Tibial artery (tissue), 4 donors: Measurements from ENCODE around the gene CERK.

Source experiments
- DNase-seq, 2 donors: peaks; one replicate each; pipeline ENCODE4 v3.0.0-alpha.2; 2019
- H3K27ac ChIP-seq, 2 donors: fragments of 200-600 bp; sonication (generic) in 1 of 2; 1 replicate in 1 of 2; 2 replicates in 1 of 2; pipeline ENCODE4 v1.5.1; 2018 to 2019; ENCODE audit warnings: mild to moderate bottlenecking in 1 of 2
- H3K27me3 ChIP-seq, 2 donors: fragments of 200-600 bp; sonication (generic) in 1 of 2; one replicate each; pipeline versions ENCODE4 v1.5.1 to v1.6.0; 2016 to 2019
- H3K36me3 ChIP-seq, 3 donors: fragments of 200-600 bp; sonication (generic) in 2 of 3; one replicate each; pipeline ENCODE4 v1.5.1; 2016 to 2019; ENCODE audit warnings: mild to moderate bottlenecking in 2 of 3
- H3K4me1 ChIP-seq, 4 donors: fragments of 200-600 bp; sonication (generic) in 2 of 4; 1 replicate in 3 of 4; 2 replicates in 1 of 4; pipeline ENCODE4 v1.5.1; 2016 to 2019
- H3K4me3 ChIP-seq, 2 donors: fragments of 200-600 bp; sonication (generic) in 1 of 2; 1 replicate in 1 of 2; 2 replicates in 1 of 2; pipeline ENCODE4 v1.5.1; 2018 to 2019; ENCODE audit warnings: mild to moderate bottlenecking in 2 of 2
- H3K9me3 ChIP-seq, 3 donors: fragments of 200-600 bp; sonication (generic) in 1 of 3; one replicate each; pipeline ENCODE4 v1.5.1; 2016 to 2019
- CTCF ChIP-seq, 2 experiments: fragments of 200-600 bp in 1 of 2; fragments of 450-650 bp in 1 of 2; IDR thresholded peaks; one replicate each; pipeline ENCODE4 v1.5.1; 2017 to 2019; ENCODE audit warnings: antibody characterized with exemption in 2 of 2, mild to moderate bottlenecking in 1 of 2, moderate library complexity in 1 of 2
- intact Hi-C: fragments of 100-400 bp; cut with DNase I; formaldehyde crosslinking; loops from one replicate; pipeline ENCODE4 v1.15.0; 2023; ENCODE audit warnings: low total_unique reads

Gene CERK

GRCh38 chr22:46714550-46714949, 23.5 kb downstream of the CERK start:
- H3K4me1 ChIP-seq = peaks cover 0 to 12% (median 2%) of the 10 kb centered on the region in 4 donors
- DNase-seq = no peak
- peaks cover 33 to 67% (median 59%) of the 10 kb centered on the region in 3 donors for H3K36me3 ChIP-seq
- TF ChIP-seq CTCF (IDR thresholded peaks at IDR 0.05) = no peak
- no peaks in the 10 kb centered on the region for H3K27me3 ChIP-seq
- H3K4me3 ChIP-seq = no peak overlapping the region
- H3K9me3 ChIP-seq = no peaks in the 10 kb centered on the region
- intact Hi-C loops = no loop called here
- H3K27ac ChIP-seq = peak overlapping the region in 1 of 2 donors; percentile 26

GRCh38 chr22:46712288-46712687, 25.8 kb downstream of the CERK start:
- Histone ChIP-seq H3K4me3 (no peak overlapping the region), H3K9me3 (no peaks in the 10 kb centered on the region), H3K4me1 (peaks cover 0 to 12% (median 2%) of the 10 kb centered on the region in 4 donors), H3K27ac (no peak overlapping the region), H3K36me3 (peaks cover 42 to 67% (median 59%) of the 10 kb centered on the region in 3 donors), H3K27me3 (no peaks in the 10 kb centered on the region)
- no peak for DNase-seq
- no peak for TF ChIP-seq CTCF (IDR thresholded peaks at IDR 0.05)
- intact Hi-C loops = no loop called here

GRCh38 chr22:46710806-46711205, 27.2 kb downstream of the CERK start:
- Histone ChIP-seq H3K36me3 (peaks cover 55 to 74% (median 66%) of the 10 kb centered on the region in 3 donors), H3K4me1 (peaks cover 0 to 12% (median 2%) of the 10 kb centered on the region in 4 donors)

GRCh38 chr22:46708766-46709330, 29.2 kb downstream of the CERK start:
- peaks cover 0 to 2% (median 0%) of the 10 kb centered on the region in 4 donors for H3K4me1 ChIP-seq
- no peaks in the 10 kb centered on the region for H3K27me3 ChIP-seq
- no peaks in the 10 kb centered on the region for H3K9me3 ChIP-seq
- intact Hi-C loops = no loop called here
- peaks cover 68 to 86% (median 85%) of the 10 kb centered on the region in 3 donors for H3K36me3 ChIP-seq
- TF ChIP-seq CTCF (IDR thresholded peaks at IDR 0.05) = no peak
- H3K4me3 ChIP-seq = no peak overlapping the region
- no peak for DNase-seq
- no peak overlapping the region for H3K27ac ChIP-seq

More at GRCh38 chr22:46710806-46711205, 27.2 kb downstream of the CERK start:
- H3K27me3 ChIP-seq = no peaks in the 10 kb centered on the region
- no peak overlapping the region for H3K27ac ChIP-seq
- intact Hi-C loops = no loop called here
- DNase-seq = no peak
- H3K4me3 ChIP-seq = no peak overlapping the region
- TF ChIP-seq CTCF (IDR thresholded peaks at IDR 0.05) = no peak
- no peaks in the 10 kb centered on the region for H3K9me3 ChIP-seq

GRCh38 chr22:46707827-46708570, 30.1 kb downstream of the CERK start:
- Histone ChIP-seq H3K4me1 (no peaks in the 10 kb centered on the region), H3K27ac (no peak overlapping the region), H3K27me3 (no peaks in the 10 kb centered on the region), H3K36me3 (peaks cover 76 to 94% (median 93%) of the 10 kb centered on the region in 3 donors), H3K9me3 (no peaks in the 10 kb centered on the region), H3K4me3 (no peak overlapping the region)
- TF ChIP-seq CTCF (IDR thresholded peaks at IDR 0.05) = no peak
- intact Hi-C loops = no loop called here
- no peak for DNase-seq
